Smooth muscle cell (in vitro differentiated cells): ENCODE results near the gene SLC25A12. TPM values are rescaled to one million over a fixed set of nuclear protein-coding genes. Genes with fewer than 3 reads are reported as not detected.

Experiments used
- DNase-seq: peaks from one replicate; lab custom pipeline; 2025; ENCODE audit not compliant: unreplicated experiment; lab: John Stamatoyannopoulos, UW
- H2AFZ ChIP-seq: fragments of 200-600 bp; sonication (generic); 2 replicates; pipeline ENCODE4 v1.6.0; 2016; ENCODE audit warnings: antibody characterized with exemption, low read depth, mild to moderate bottlenecking
- H3F3A ChIP-seq: fragments of 200-600 bp; sonication (generic); 2 replicates; pipeline ENCODE4 v1.6.0; 2017; ENCODE audit warnings: antibody characterized with exemption, low read depth
- H3K27ac ChIP-seq: fragments of 200-600 bp; sonication (generic); 2 replicates; pipeline ENCODE4 v1.5.1; 2016; ENCODE audit warnings: low read depth, mild to moderate bottlenecking
- H3K27me3 ChIP-seq: fragments of 200-600 bp; sonication (generic); 2 replicates; pipeline ENCODE4 v1.6.1; 2016; ENCODE audit warnings: low read depth, mild to moderate bottlenecking
- H3K36me3 ChIP-seq: fragments of 200-600 bp; sonication (generic); 2 replicates; pipeline ENCODE4 v1.5.1; 2016; ENCODE audit warnings: low read depth
- H3K4me1 ChIP-seq: fragments of 200-600 bp; sonication (generic); 2 replicates; pipeline ENCODE4 v1.5.1; 2016; ENCODE audit warnings: low read depth
- H3K4me2 ChIP-seq: fragments of 200-600 bp; sonication (generic); 2 replicates; pipeline ENCODE4 v1.6.0; 2016; ENCODE audit warnings: mild to moderate bottlenecking
- H3K4me3 ChIP-seq: fragments of 200-600 bp; sonication (generic); 2 replicates; pipeline ENCODE4 v1.5.1; 2016; ENCODE audit warnings: mild to moderate bottlenecking
- H3K79me2 ChIP-seq: fragments of 200-600 bp; sonication (generic); 2 replicates; pipeline ENCODE4 v1.6.0; 2016; ENCODE audit warnings: low read depth, mild to moderate bottlenecking
- H3K9ac ChIP-seq: fragments of 200-600 bp; sonication (generic); 2 replicates; pipeline ENCODE4 v1.6.0; 2016; ENCODE audit warnings: low read depth
- H3K9me3 ChIP-seq: fragments of 200-600 bp; sonication (generic); replicated peaks from 2 replicates; pipeline ENCODE4 v1.5.1; 2016; ENCODE audit warnings: low read depth
- H4K20me1 ChIP-seq: fragments of 200-600 bp; sonication (generic); 2 replicates; pipeline ENCODE4 v1.6.0; 2016; ENCODE audit warnings: low read depth
- WGBS: methylation state at CpG from one replicate; pipeline ENCODE4 v1.1.7; 2016; ENCODE audit warnings: low lambda C conversion rate; 5-methylcytosine and 5-hydroxymethylcytosine counted together
- polyA plus RNA-seq: library from polyadenylated mRNA; unstranded; fragments of >200 nt; fragmentation: Nextera tagmentation; extraction: Ambion mirVana; gene quantifications from 2 replicates; pipeline ENCODE4 v1.2.1, GENCODE V29; 2016
- total RNA-seq: library from RNA; depleted of rRNA; stranded (reverse); fragments of >200 nt; gene quantifications from 2 replicates; pipeline ENCODE4 v1.2.3, GENCODE V29; 2014
- TF ChIP-seq, protein P1 (sequence below): fragments of 200-600 bp; sonication (generic); IDR thresholded peaks from 2 replicates; pipeline ENCODE4 v1.5.1; 2017; ENCODE audit warnings: borderline replicate concordance, mild to moderate bottlenecking, antibody characterized with exemption; ENCODE audit not compliant: insufficient read depth, poor library complexity, severe bottlenecking

SLC25A12 gene
- total and polyA plus RNA-seq, 2 experiments from 2014 or later, result 10.5 to 22.4 TPM

DNA sequence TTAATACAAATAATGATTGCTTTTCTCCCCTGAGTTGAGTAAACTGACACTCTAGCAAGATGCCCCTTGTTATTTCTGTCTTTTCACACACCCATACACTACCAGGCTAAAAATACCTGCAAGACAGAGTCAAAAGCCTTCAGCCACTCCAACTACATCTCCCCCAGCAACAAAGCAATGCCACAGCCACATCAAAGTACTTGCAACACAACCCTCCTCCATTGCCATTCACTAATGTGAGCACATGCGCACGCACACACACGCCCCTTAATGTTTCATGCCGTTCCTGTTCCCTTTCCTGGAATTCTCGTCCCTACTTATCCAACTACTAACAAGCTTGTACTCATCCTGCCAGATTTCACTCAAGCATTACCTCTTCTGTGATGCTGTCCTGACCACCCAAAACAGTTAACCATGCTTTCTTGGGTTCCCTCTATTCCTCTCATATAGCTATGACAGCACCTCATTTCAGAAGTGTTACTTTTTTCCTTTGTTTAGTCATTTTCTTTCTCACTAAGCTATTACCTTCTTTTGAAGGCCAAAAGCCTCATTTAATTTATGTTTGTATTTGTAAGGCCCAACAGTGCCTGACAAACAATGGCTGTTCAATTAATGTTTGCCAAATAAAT lies 29.6 kb downstream of the SLC25A12 start:
- H3K36me3 ChIP-seq, result no peaks in the 10 kb centered on the region
- no peaks in the 10 kb centered on the region for H4K20me1 ChIP-seq
- H3K4me2 ChIP-seq, result no peak overlapping the region
- TF ChIP-seq, protein P1, sequence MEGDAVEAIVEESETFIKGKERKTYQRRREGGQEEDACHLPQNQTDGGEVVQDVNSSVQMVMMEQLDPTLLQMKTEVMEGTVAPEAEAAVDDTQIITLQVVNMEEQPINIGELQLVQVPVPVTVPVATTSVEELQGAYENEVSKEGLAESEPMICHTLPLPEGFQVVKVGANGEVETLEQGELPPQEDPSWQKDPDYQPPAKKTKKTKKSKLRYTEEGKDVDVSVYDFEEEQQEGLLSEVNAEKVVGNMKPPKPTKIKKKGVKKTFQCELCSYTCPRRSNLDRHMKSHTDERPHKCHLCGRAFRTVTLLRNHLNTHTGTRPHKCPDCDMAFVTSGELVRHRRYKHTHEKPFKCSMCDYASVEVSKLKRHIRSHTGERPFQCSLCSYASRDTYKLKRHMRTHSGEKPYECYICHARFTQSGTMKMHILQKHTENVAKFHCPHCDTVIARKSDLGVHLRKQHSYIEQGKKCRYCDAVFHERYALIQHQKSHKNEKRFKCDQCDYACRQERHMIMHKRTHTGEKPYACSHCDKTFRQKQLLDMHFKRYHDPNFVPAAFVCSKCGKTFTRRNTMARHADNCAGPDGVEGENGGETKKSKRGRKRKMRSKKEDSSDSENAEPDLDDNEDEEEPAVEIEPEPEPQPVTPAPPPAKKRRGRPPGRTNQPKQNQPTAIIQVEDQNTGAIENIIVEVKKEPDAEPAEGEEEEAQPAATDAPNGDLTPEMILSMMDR, result no peak
- no peak overlapping the region for H3K4me3 ChIP-seq
- no peak overlapping the region for H3K9ac ChIP-seq
- no peak overlapping the region for H2AFZ ChIP-seq
- H3K79me2 ChIP-seq, result no peaks in the 10 kb centered on the region
- no peaks in the 10 kb centered on the region for H3K9me3 ChIP-seq
- no peaks in the 10 kb centered on the region for H3F3A ChIP-seq
- H3K4me1 ChIP-seq, result no peaks in the 10 kb centered on the region
- no peaks in the 10 kb centered on the region for H3K27me3 ChIP-seq
- 78% methylated on average over 5 of the region's 5 CpGs for WGBS
- H3K27ac ChIP-seq, result no peak overlapping the region
- DNase-seq, result no peak

DNA sequence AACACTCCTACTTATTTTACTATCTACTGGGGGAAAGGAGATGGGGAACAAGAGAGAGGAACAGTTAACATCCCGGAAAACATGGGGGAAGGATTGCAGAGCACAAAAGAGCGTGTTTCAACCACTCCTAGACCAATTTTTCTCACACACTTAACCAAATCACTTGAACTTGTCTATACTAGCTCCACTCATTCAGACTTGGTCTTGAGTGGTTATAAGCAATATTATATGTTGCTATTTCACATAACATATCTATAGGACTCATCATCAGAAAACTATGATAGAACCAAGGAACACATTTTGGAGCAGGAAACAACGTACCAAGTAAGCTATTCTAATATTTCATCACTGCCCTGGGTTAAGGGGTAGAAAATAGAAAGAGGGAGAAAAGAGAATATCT lies 31.5 kb downstream of the SLC25A12 start:
- H3K79me2 ChIP-seq, result no peaks in the 10 kb centered on the region
- TF ChIP-seq, protein P1, result no peak
- H3K27ac ChIP-seq, result no peak overlapping the region
- H3K4me1 ChIP-seq, result no peaks in the 10 kb centered on the region
- no peaks in the 10 kb centered on the region for H3K27me3 ChIP-seq
- no peak overlapping the region for H3K4me3 ChIP-seq
- H3K4me2 ChIP-seq, result no peak overlapping the region
- 92% methylated on average over 3 of the region's 3 CpGs for WGBS
- H3F3A ChIP-seq, result no peaks in the 10 kb centered on the region
- no peak overlapping the region for H2AFZ ChIP-seq
- H3K9ac ChIP-seq, result no peak overlapping the region
- no peaks in the 10 kb centered on the region for H3K9me3 ChIP-seq
- H3K36me3 ChIP-seq, result no peaks in the 10 kb centered on the region
- H4K20me1 ChIP-seq, result no peaks in the 10 kb centered on the region
- no peak for DNase-seq

DNA sequence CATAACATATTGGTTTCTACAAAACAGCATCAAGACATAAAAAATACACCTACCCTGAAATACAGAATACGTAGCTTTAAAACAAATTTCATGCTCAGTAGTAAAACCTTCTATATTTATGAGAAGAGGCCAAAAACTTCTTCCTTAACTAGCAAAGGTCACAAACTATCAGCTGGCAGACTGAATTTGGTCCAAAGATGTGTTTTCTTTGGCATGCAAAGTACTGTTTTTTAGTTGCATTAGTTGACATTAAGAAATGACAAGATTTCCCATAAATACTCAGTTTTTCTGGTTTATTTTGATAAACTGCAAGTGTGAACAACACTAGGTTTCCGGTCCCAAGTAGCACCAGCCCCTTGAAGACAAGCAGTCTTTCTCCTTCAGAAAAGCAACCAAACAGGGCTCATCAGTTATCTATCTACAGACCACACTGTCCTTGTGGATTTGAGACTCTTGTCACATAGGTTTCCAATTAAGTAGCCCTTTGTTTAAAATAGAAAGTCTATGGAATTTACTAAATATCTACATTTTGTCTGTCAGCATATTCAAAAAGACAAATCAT lies 35.6 kb downstream of the SLC25A12 start:
- no peak for DNase-seq
- Histone ChIP-seq H3K27ac (no peak overlapping the region), H3K36me3 (no peaks in the 10 kb centered on the region), H3K27me3 (no peaks in the 10 kb centered on the region), H3K4me1 (no peaks in the 10 kb centered on the region), H3F3A (no peaks in the 10 kb centered on the region), H2AFZ (no peak overlapping the region), H3K79me2 (no peaks in the 10 kb centered on the region), H4K20me1 (peaks cover 3% of the 10 kb centered on the region), H3K4me2 (no peak overlapping the region), H3K9ac (no peak overlapping the region), H3K4me3 (no peak overlapping the region), H3K9me3 (no peaks in the 10 kb centered on the region)
- 95% methylated on average over 2 of the region's 2 CpGs for WGBS
- TF ChIP-seq, protein P1, result no peak

GRCh38 chr2:171855401-171855800 lies 38.6 kb downstream of the SLC25A12 start:
- no peaks in the 10 kb centered on the region for H3K79me2 ChIP-seq
- H3K27ac ChIP-seq, result no peak overlapping the region
- no peak overlapping the region for H3K4me3 ChIP-seq
- no peaks in the 10 kb centered on the region for H3K27me3 ChIP-seq
- DNase-seq, result no peak
- TF ChIP-seq, protein P1, result no peak
- H4K20me1 ChIP-seq, result peaks cover 3% of the 10 kb centered on the region
- no peak overlapping the region for H2AFZ ChIP-seq
- H3K9ac ChIP-seq, result no peak overlapping the region
- no peaks in the 10 kb centered on the region for H3K9me3 ChIP-seq
- no peaks in the 10 kb centered on the region for H3K4me1 ChIP-seq
- no peak overlapping the region for H3K4me2 ChIP-seq
- WGBS, result 79% methylated on average over 2 of the region's 2 CpGs
- no peaks in the 10 kb centered on the region for H3K36me3 ChIP-seq
- no peaks in the 10 kb centered on the region for H3F3A ChIP-seq
